GM19438 (cell line): ENCODE data around the gene LEKR1.

Source experiments
- ATAC-seq: cut with Tn5 transposase; IDR thresholded peaks from one replicate; pipeline ENCODE4 v1.9.1; 2021; ENCODE audit warnings: low read depth; ENCODE audit not compliant: unreplicated experiment

LEKR1 gene

DNA sequence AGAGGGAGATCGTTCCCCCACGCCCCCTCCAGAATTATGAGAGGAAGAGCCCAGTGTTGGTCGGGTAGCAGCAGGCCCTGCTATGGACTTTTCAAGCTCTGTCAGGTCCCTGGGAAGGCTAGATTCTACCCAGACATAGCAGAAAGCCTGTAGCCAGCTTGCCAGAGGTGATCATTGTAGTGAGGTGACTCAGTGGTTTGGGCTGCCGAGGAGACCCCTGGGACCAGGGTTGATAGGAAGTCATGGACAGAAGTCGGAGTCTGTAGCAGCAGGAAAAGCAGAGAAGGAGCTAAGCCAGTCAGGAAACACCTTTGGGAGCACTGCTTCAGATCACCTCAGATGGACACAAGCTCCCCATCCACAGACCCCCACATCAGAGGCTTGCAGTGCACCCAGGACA lies 266.1 kb downstream of the LEKR1 start:
- ATAC-seq, result no peak

- no peak for ATAC-seq
These were observed 266.9 kb downstream of the LEKR1 start for GRCh38 chr3:157093096-157093495.

DNA sequence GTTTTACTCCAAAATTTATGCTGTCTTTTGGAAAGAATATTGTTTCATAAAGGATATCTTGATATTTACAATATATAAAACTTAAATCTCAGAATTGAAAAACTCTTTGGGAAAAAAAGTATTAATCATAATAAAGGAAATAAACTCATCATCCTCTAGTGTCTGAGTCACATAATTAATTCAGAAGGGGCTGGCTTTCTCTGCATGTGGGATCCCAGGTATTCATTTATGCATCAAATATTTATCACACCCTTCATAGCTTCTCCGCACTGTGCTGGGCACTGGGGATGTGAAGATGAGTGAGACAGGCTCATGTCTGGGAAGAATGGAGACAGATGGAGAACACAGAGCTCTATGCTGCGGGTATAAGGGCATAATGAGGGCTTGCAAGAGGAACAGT lies 268.1 kb downstream of the LEKR1 start:
- no peak for ATAC-seq

- ATAC-seq, result no peak
These were observed 268.8 kb downstream of the LEKR1 start for GRCh38 chr3:157094751-157095480.
